ENCODE data around the gene CTR9. TPM values are rescaled to one million over a fixed set of nuclear protein-coding genes. Genes with fewer than 3 reads are reported as not detected.

The CTR9 gene
- total and polyA plus RNA-seq, 8 donors, result 33.8 to 64.6 (median 58.4) TPM

DNA sequence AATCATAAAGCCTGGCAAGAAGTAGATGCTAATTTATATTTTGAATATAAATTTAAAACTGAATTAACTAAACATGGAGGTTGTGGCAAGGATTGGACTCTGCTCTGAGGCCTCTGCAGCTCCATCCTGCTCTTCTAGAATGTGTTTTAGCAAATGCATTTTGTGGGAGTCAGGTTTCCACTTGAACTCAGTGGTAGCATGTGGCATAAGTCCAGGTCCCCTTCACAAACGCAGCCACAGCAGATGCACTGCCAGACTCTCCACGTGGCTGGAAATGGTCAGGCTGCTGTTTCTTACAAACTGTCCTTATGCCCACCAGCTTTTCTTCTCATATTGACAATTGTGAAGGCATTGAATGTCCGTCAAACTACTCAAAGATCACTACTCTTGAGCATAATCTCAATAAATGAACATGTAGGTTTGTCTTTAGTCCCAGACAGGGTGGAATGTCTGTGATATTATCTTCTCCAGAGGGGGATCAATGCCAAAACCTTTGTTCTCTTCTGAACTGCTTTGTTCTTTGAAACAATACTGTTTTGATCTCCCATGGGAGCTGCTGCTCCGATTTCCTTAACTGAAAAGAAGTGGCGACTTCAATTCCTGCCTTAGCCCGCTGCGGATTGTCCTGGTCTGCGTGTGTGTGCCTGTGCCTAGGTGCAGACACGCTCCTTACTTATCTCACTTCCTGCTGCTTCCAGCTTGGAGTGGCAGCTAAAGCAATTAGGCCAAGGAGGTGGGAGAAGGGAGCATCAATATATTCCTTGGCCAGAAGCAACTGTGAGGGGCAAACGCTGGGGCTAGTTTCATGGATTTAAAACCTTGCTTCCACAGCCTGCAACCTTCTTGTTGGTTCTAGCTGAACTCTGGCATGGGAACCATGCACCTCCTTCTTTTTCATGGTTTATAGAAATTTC, 33.4 kb downstream of the CTR9 start:
- TF ChIP-seq, protein P1, sequence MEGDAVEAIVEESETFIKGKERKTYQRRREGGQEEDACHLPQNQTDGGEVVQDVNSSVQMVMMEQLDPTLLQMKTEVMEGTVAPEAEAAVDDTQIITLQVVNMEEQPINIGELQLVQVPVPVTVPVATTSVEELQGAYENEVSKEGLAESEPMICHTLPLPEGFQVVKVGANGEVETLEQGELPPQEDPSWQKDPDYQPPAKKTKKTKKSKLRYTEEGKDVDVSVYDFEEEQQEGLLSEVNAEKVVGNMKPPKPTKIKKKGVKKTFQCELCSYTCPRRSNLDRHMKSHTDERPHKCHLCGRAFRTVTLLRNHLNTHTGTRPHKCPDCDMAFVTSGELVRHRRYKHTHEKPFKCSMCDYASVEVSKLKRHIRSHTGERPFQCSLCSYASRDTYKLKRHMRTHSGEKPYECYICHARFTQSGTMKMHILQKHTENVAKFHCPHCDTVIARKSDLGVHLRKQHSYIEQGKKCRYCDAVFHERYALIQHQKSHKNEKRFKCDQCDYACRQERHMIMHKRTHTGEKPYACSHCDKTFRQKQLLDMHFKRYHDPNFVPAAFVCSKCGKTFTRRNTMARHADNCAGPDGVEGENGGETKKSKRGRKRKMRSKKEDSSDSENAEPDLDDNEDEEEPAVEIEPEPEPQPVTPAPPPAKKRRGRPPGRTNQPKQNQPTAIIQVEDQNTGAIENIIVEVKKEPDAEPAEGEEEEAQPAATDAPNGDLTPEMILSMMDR (IDR thresholded peaks at IDR 0.05), result no peak
- H3K9me3 ChIP-seq, result no peaks in the 10 kb centered on the region
- no peaks in the 10 kb centered on the region for H3K4me1 ChIP-seq
- intact Hi-C loops (cut with DNase I), result no loop called here
- no peak overlapping the region for H3K27ac ChIP-seq
- no peaks in the 10 kb centered on the region for H3K27me3 ChIP-seq
- no peak overlapping the region for H3K4me3 ChIP-seq
- peaks cover 0 to 7% of the 10 kb centered on the region in 2 donors for H3K36me3 ChIP-seq
- peak in 1 of 4 donors; percentile 45 for DNase-seq
- ATAC-seq, result peak; percentile 19

GRCh38 chr11:10785146-10785474, 34.1 kb downstream of the CTR9 start:
- Histone ChIP-seq H3K27me3 (no peaks in the 10 kb centered on the region), H3K27ac (no peak overlapping the region), H3K4me1 (no peaks in the 10 kb centered on the region), H3K9me3 (no peaks in the 10 kb centered on the region), H3K4me3 (no peak overlapping the region), H3K36me3 (peaks cover 0 to 4% of the 10 kb centered on the region in 2 donors)
- intact Hi-C loops (cut with DNase I), result no loop called here
- no peak for DNase-seq
- TF ChIP-seq, protein P1 (IDR thresholded peaks at IDR 0.05), result no peak
- ATAC-seq, result no peak

- Histone ChIP-seq H3K27me3 (no peaks in the 10 kb centered on the region), H3K9me3 (no peaks in the 10 kb centered on the region), H3K4me1 (no peaks in the 10 kb centered on the region), H3K4me3 (no peak overlapping the region), H3K27ac (no peak overlapping the region), H3K36me3 (no peaks in the 10 kb centered on the region)
- no peak for ATAC-seq
- no peak for DNase-seq
- intact Hi-C loops (cut with DNase I), result no loop called here
- TF ChIP-seq, protein P1 (IDR thresholded peaks at IDR 0.05), result no peak
Measured at GRCh38 chr11:10786451-10786850, 35.4 kb downstream of the CTR9 start.

GRCh38 chr11:10792385-10793068, 41.5 kb downstream of the CTR9 start:
- intact Hi-C loops (cut with DNase I), result loop anchor here in 1 of 2 donors (5.0 kb wide), 1 partner anchor 230 kb away; no protein-coding TSS in a partner anchor
- DNase-seq, result peak; percentile 60 to 99 (median 86)
- ATAC-seq, result peak; percentile 99
- H3K36me3 ChIP-seq, result peaks cover 0 to 28% of the 10 kb centered on the region in 2 donors
- H3K4me3 ChIP-seq, result no peak overlapping the region
- peaks cover 0 to 21% of the 10 kb centered on the region in 2 donors for H3K4me1 ChIP-seq
- no peak overlapping the region for H3K27ac ChIP-seq
- no peaks in the 10 kb centered on the region for H3K27me3 ChIP-seq
- H3K9me3 ChIP-seq, result no peaks in the 10 kb centered on the region
- TF ChIP-seq, protein P1 (IDR thresholded peaks at IDR 0.05), result peak; percentile 88 to 90
